CD14-positive monocyte (primary cell): ENCODE results near the gene GFM1. TPM values are rescaled to one million over a fixed set of nuclear protein-coding genes. Genes with fewer than 3 reads are reported as not detected.

Source experiments
- DNase-seq, 3 donors: peaks; one replicate each; pipeline ENCODE4 v3.0.0-alpha.2; 2011 to 2022
- H2AFZ ChIP-seq: 2 replicates; pipeline ENCODE4 v1.6.0; 2012; ENCODE audit warnings: mild to moderate bottlenecking, low read depth, low read length, inconsistent platforms; ENCODE audit not compliant: insufficient read depth, poor library complexity, severe bottlenecking
- H3K27ac ChIP-seq, 2 donors: 1 replicate in 1 of 2; 2 replicates in 1 of 2; pipeline ENCODE4 v1.5.1; 2012 to 2013; ENCODE audit warnings: low read length in 2 of 2, control low read depth in 1 of 2, inconsistent platforms in 1 of 2, low read depth in 1 of 2, mild to moderate bottlenecking in 1 of 2
- H3K27me3 ChIP-seq, 2 donors: one replicate each; pipeline versions ENCODE4 v1.6.0 to v1.6.1; 2011 to 2013; ENCODE audit warnings: low read length in 2 of 2; ENCODE audit not compliant: control insufficient read depth in 2 of 2, insufficient read depth in 2 of 2
- H3K36me3 ChIP-seq, 2 donors: replicated peaks in 1 of 2; 1 replicate in 1 of 2; 2 replicates in 1 of 2; pipeline versions ENCODE4 v1.5.1 to v1.6.1; 2012 to 2013; ENCODE audit warnings: low read length in 2 of 2, control low read depth in 1 of 2, inconsistent platforms in 1 of 2, mild to moderate bottlenecking in 1 of 2; ENCODE audit not compliant: insufficient read depth in 2 of 2, control insufficient read depth in 1 of 2
- H3K4me1 ChIP-seq, 2 donors: 1 replicate in 1 of 2; 2 replicates in 1 of 2; pipeline versions ENCODE4 v1.5.1 to v1.6.1; 2012 to 2013; ENCODE audit warnings: low read length in 2 of 2, control low read depth in 1 of 2, inconsistent platforms in 1 of 2, mild to moderate bottlenecking in 1 of 2, moderate library complexity in 1 of 2; ENCODE audit not compliant: insufficient read depth in 2 of 2, control insufficient read depth in 1 of 2
- H3K4me2 ChIP-seq: replicated peaks from 2 replicates; pipeline ENCODE3; 2012; ENCODE audit warnings: low read length, moderate library complexity, mild to moderate bottlenecking; ENCODE audit not compliant: poor library complexity, severe bottlenecking; ENCODE audit errors: extremely low read depth
- H3K4me3 ChIP-seq, 3 experiments: fragments of 200-600 bp in 1 of 3; sonication (generic) in 1 of 3; replicated peaks in 1 of 3; 1 replicate in 2 of 3; 2 replicates in 1 of 3; pipeline ENCODE4 v1.5.1; 2011 to 2013; ENCODE audit warnings: low read length in 3 of 3, mild to moderate bottlenecking in 3 of 3, control low read depth in 2 of 3, low read depth in 2 of 3, inconsistent platforms in 1 of 3, moderate library complexity in 1 of 3
- H3K79me2 ChIP-seq: 2 replicates; pipeline ENCODE4 v1.6.0; 2012; ENCODE audit warnings: mild to moderate bottlenecking, control low read depth, inconsistent platforms, low read length, moderate library complexity; ENCODE audit not compliant: insufficient read depth
- H3K9ac ChIP-seq: 2 replicates; pipeline ENCODE4 v1.6.0; 2017; ENCODE audit warnings: low read length, mild to moderate bottlenecking; ENCODE audit not compliant: insufficient read depth, poor library complexity, severe bottlenecking
- H3K9me3 ChIP-seq, 2 donors: replicated peaks in 1 of 2; 1 replicate in 1 of 2; 2 replicates in 1 of 2; pipeline versions ENCODE4 v1.5.1 to v1.6.1; 2012 to 2013; ENCODE audit warnings: low read length in 2 of 2, control low read depth in 1 of 2; ENCODE audit not compliant: control insufficient read depth in 1 of 2, insufficient read depth in 1 of 2
- H4K20me1 ChIP-seq: 2 replicates; pipeline ENCODE4 v1.6.0; 2012; ENCODE audit warnings: mild to moderate bottlenecking, low read length, control low read depth, moderate library complexity; ENCODE audit not compliant: insufficient read depth
- H3K27ac Mint-ChIP-seq, 7 donors: one replicate each; pipeline ENCODE4 v1.8.0; 2020; ENCODE audit warnings: mild to moderate bottlenecking in 7 of 7, mixed read lengths in 7 of 7, moderate library complexity in 6 of 7, inconsistent platforms in 2 of 7
- H3K27me3 Mint-ChIP-seq, 3 donors: one replicate each; pipeline ENCODE4 v1.8.0; 2021 to 2022; ENCODE audit warnings: low read depth in 3 of 3, mild to moderate bottlenecking in 3 of 3, mixed read lengths in 3 of 3, moderate library complexity in 3 of 3, inconsistent platforms in 1 of 3
- H3K36me3 Mint-ChIP-seq, 2 donors: one replicate each; pipeline ENCODE4 v1.8.0; 2020; ENCODE audit warnings: mixed read lengths in 2 of 2, inconsistent platforms in 1 of 2, mild to moderate bottlenecking in 1 of 2
- H3K4me1 Mint-ChIP-seq: one replicate; pipeline ENCODE4 v1.8.0; 2020; ENCODE audit warnings: mild to moderate bottlenecking, mixed read lengths
- H3K4me3 Mint-ChIP-seq, 2 donors: one replicate each; pipeline ENCODE4 v1.8.0; 2020; ENCODE audit warnings: mild to moderate bottlenecking in 2 of 2, mixed read lengths in 2 of 2, moderate library complexity in 1 of 2
- H3K9me3 Mint-ChIP-seq, 7 donors: one replicate each; pipeline ENCODE4 v1.8.0; 2020 to 2022; ENCODE audit warnings: mixed read lengths in 7 of 7, mild to moderate bottlenecking in 6 of 7, moderate library complexity in 6 of 7, inconsistent platforms in 2 of 7
- WGBS: methylation state at CpG from one replicate; pipeline ENCODE4 v1.1.5; 2013; ENCODE audit warnings: missing lambda C conversion rate; ENCODE audit not compliant: insufficient coverage; 5-methylcytosine and 5-hydroxymethylcytosine counted together
- intact Hi-C, 2 donors: fragments of 100-400 bp; cut with micrococcal nuclease; formaldehyde crosslinking; loops; one replicate each; pipeline versions ENCODE4 v1.15.0 to v1.15.1; 2023
- polyA plus RNA-seq, 3 donors: library from polyadenylated mRNA; depleted of rRNA in 1 of 3; unstranded in 2 of 3; stranded (reverse) in 1 of 3; fragments of 300-500 nt in 2 of 3; fragments of >200 nt in 1 of 3; fragmentation: Illumina TruSeq in 2 of 3; gene quantifications; 1 replicate in 2 of 3; 2 replicates in 1 of 3; pipeline ENCODE4 v1.2.3, GENCODE V29; 2012 to 2021
- TF ChIP-seq, protein P1 (sequence below): fragments of 200-600 bp; IDR thresholded peaks from one replicate; pipeline ENCODE4 v1.8.0; 2022; ENCODE audit warnings: antibody characterized with exemption, mild to moderate bottlenecking

Gene GFM1
- polyA plus RNA-seq, 3 donors: 11.2 to 21.3 (median 18.5) TPM

GRCh38 chr3:158602227-158602626, 42.1 kb upstream of the GFM1 start:
- Histone ChIP-seq H3K27ac (no peak overlapping the region), H3K36me3 (no peaks in the 10 kb centered on the region), H3K4me1 (no peaks in the 10 kb centered on the region), H3K4me2 (no peak overlapping the region), H3K9me3 (no peaks in the 10 kb centered on the region), H3K4me3 (no peak overlapping the region), H4K20me1 (no peaks in the 10 kb centered on the region), H2AFZ (no peak overlapping the region), H3K27me3 (no peaks in the 10 kb centered on the region), H3K9ac (no peak overlapping the region), H3K79me2 (no peaks in the 10 kb centered on the region)
- DNase-seq: no peak
- Mint-ChIP-seq H3K27me3 (peaks cover 0 to 3% (median 0%) of the 10 kb centered on the region in 3 donors), H3K4me3 (no peak overlapping the region), H3K36me3 (no peaks in the 10 kb centered on the region), H3K4me1 (no peaks in the 10 kb centered on the region), H3K27ac (no peak overlapping the region), H3K9me3 (peaks cover 0 to 4% (median 0%) of the 10 kb centered on the region in 7 donors)
- intact Hi-C loops: no loop called here
- TF ChIP-seq, protein P1, sequence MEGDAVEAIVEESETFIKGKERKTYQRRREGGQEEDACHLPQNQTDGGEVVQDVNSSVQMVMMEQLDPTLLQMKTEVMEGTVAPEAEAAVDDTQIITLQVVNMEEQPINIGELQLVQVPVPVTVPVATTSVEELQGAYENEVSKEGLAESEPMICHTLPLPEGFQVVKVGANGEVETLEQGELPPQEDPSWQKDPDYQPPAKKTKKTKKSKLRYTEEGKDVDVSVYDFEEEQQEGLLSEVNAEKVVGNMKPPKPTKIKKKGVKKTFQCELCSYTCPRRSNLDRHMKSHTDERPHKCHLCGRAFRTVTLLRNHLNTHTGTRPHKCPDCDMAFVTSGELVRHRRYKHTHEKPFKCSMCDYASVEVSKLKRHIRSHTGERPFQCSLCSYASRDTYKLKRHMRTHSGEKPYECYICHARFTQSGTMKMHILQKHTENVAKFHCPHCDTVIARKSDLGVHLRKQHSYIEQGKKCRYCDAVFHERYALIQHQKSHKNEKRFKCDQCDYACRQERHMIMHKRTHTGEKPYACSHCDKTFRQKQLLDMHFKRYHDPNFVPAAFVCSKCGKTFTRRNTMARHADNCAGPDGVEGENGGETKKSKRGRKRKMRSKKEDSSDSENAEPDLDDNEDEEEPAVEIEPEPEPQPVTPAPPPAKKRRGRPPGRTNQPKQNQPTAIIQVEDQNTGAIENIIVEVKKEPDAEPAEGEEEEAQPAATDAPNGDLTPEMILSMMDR: no peak

- H2AFZ ChIP-seq: no peak overlapping the region
- intact Hi-C loops: no loop called here
- no peak overlapping the region for H3K4me3 ChIP-seq
- no peaks in the 10 kb centered on the region for H3K27me3 ChIP-seq
- Mint-ChIP-seq H3K27ac (no peak overlapping the region), H3K36me3 (no peaks in the 10 kb centered on the region), H3K4me3 (no peak overlapping the region), H3K4me1 (no peaks in the 10 kb centered on the region), H3K27me3 (peaks cover 0 to 2% (median 1%) of the 10 kb centered on the region in 3 donors), H3K9me3 (peaks cover 7 to 50% (median 28%) of the 10 kb centered on the region in 7 donors)
- H3K9ac ChIP-seq: no peak overlapping the region
- H3K9me3 ChIP-seq: peaks cover 24 to 30% of the 10 kb centered on the region in 2 donors
- H3K79me2 ChIP-seq: no peaks in the 10 kb centered on the region
- no peak for DNase-seq
- no peak overlapping the region for H3K4me2 ChIP-seq
- H3K36me3 ChIP-seq: no peaks in the 10 kb centered on the region
- H4K20me1 ChIP-seq: no peaks in the 10 kb centered on the region
- no peaks in the 10 kb centered on the region for H3K4me1 ChIP-seq
- no CpG with 5 or more reads among the region's 1 CpG for WGBS
- no peak overlapping the region for H3K27ac ChIP-seq
- TF ChIP-seq, protein P1: no peak
Measured at GRCh38 chr3:158617982-158618875, 26.1 kb upstream of the GFM1 start.
